GM12878 (cell line): ENCODE measurements around the gene TREML2. TPM values are rescaled to one million over a fixed set of nuclear protein-coding genes. Genes with fewer than 3 reads are reported as not detected.

Experiments used
- ATAC-seq: fragments of 200-7000 bp; cut with Tn5 transposase; 3 replicates; pipeline ENCODE4 v1.9.1; 2020; ENCODE audit warnings: mild to moderate bottlenecking, moderate library complexity
- BruUV-seq: library from RNA; stranded (reverse); fragments of 400-500 nt; replicated peaks from 2 replicates; lab custom pipeline; 2021; lab: Mats Ljungman, UMichigan
- CTCF ChIA-PET: fragments of 300-600 bp; sonication (Branson Sonifier 250); formaldehyde crosslinking; extraction: SDS; loops from one replicate; lab custom pipeline; 2021; ENCODE audit warnings: inconsistent platforms; lab: Yijun Ruan, JAX
- POLR2A ChIA-PET: fragments of 350-600 bp; formaldehyde crosslinking; extraction: SDS; loops from one replicate; lab custom pipeline; 2021; ENCODE audit warnings: inconsistent platforms; lab: Charles Lee
- RAD21 ChIA-PET: fragments of 300-600 bp; sonication (Branson Sonifier 250); formaldehyde crosslinking; loops from one replicate; lab custom pipeline; 2023; ENCODE audit warnings: antibody characterized with exemption; ENCODE audit not compliant: unreplicated experiment; lab: Charles Lee
- SMC1A ChIA-PET: fragments of 300-600 bp; sonication (Branson Sonifier 250); formaldehyde crosslinking; loops from one replicate; lab custom pipeline; 2023; ENCODE audit not compliant: unreplicated experiment, uncharacterized antibody; lab: Charles Lee
- DNase-seq: peaks from one replicate; pipeline ENCODE4 v3.0.0-alpha.2; 2011; ENCODE audit warnings: low read depth, low spot score
- FAIRE-seq: peaks from 3 replicates; lab custom pipeline; 2011; peaks lifted over from hg19 to GRCh38; lab: Jason Lieb, UNC
- H2AFZ ChIP-seq: 2 replicates; pipeline ENCODE4 v1.6.0; 2011; ENCODE audit warnings: low read depth, low read length, control low read depth; ENCODE audit not compliant: control insufficient read depth
- H3K27ac ChIP-seq: 2 replicates; pipeline ENCODE4 v1.5.1; 2011; ENCODE audit warnings: control low read depth; ENCODE audit not compliant: control insufficient read depth, insufficient read depth
- H3K27me3 ChIP-seq, 2 experiments: replicated peaks in 1 of 2; 2 replicates each; pipeline versions ENCODE4 v1.6.0 to v1.6.1; 2011; ENCODE audit warnings: low read length in 1 of 2; ENCODE audit not compliant: control insufficient read depth in 2 of 2, insufficient read depth in 2 of 2
- H3K36me3 ChIP-seq, 2 experiments: 2 replicates each; pipeline ENCODE4 v1.5.1; 2011; ENCODE audit warnings: low read length in 1 of 2; ENCODE audit not compliant: control insufficient read depth in 2 of 2, insufficient read depth in 2 of 2
- H3K4me1 ChIP-seq: 2 replicates; pipeline ENCODE4 v1.6.1; 2011; ENCODE audit warnings: mild to moderate bottlenecking, low read length, moderate library complexity, mixed read lengths; ENCODE audit not compliant: control insufficient read depth, insufficient read depth
- H3K4me2 ChIP-seq: 2 replicates; pipeline ENCODE4 v1.6.0; 2011; ENCODE audit warnings: control low read depth; ENCODE audit not compliant: control insufficient read depth, insufficient read depth
- H3K4me3 ChIP-seq: fragments of 200-600 bp; sonication (generic); 2 replicates; pipeline ENCODE4 v1.5.1; 2016
- H3K79me2 ChIP-seq: 2 replicates; pipeline ENCODE4 v1.6.0; 2011; ENCODE audit warnings: low read length; ENCODE audit not compliant: control insufficient read depth, insufficient read depth
- H3K9ac ChIP-seq: 2 replicates; pipeline ENCODE4 v1.8.0; 2011; ENCODE audit warnings: low read length, control low read depth, mixed read lengths; ENCODE audit not compliant: control insufficient read depth, insufficient read depth
- H3K9me3 ChIP-seq: replicated peaks from 3 replicates; pipeline ENCODE4 v1.5.1; 2011; ENCODE audit warnings: mild to moderate bottlenecking, low read length; ENCODE audit not compliant: control insufficient read depth, insufficient read depth
- H4K20me1 ChIP-seq: 2 replicates; pipeline ENCODE4 v1.6.0; 2011; ENCODE audit not compliant: control insufficient read depth, insufficient read depth
- CEBPB ChIP-seq, 2 experiments: fragments of 150-350 bp in 1 of 2; IDR thresholded peaks; 2 replicates each; pipeline ENCODE4 v1.6.1; 2012 to 2014; ENCODE audit warnings: low read depth in 2 of 2, low read length in 2 of 2, borderline replicate concordance in 1 of 2, inconsistent platforms in 1 of 2
- CHD1 ChIP-seq: IDR thresholded peaks from 2 replicates; pipeline ENCODE4 v1.6.1; 2012; ENCODE audit warnings: low read depth, low read length, improper control_type of control experiment
- DPF2 ChIP-seq: fragments of 450-650 bp; IDR thresholded peaks from 2 replicates; pipeline ENCODE4 v1.6.1; 2017; ENCODE audit warnings: mild to moderate bottlenecking
- HDAC2 ChIP-seq: fragments of 200-600 bp; sonication (generic); IDR thresholded peaks from 2 replicates; pipeline ENCODE4 v1.6.1; 2017
- IRF4 ChIP-seq: IDR thresholded peaks from 2 replicates; pipeline ENCODE4 v1.6.1; 2011; ENCODE audit warnings: low read depth, low read length
- KLF5 ChIP-seq: fragments of 450-650 bp; IDR thresholded peaks from 2 replicates; pipeline ENCODE4 v1.6.1; 2014; ENCODE audit warnings: mild to moderate bottlenecking; ENCODE audit not compliant: partially characterized antibody
- LARP7 ChIP-seq: fragments of 450-650 bp; IDR thresholded peaks from 2 replicates; pipeline ENCODE4 v1.6.1; 2017; ENCODE audit warnings: mild to moderate bottlenecking
- POLR2AphosphoS2 ChIP-seq: IDR thresholded peaks from 2 replicates; pipeline ENCODE4 v1.6.1; 2011; ENCODE audit warnings: low read depth, mild to moderate bottlenecking, low read length, improper control_type of control experiment, moderate library complexity
- RB1 ChIP-seq: fragments of 450-650 bp; formaldehyde crosslinking; IDR thresholded peaks from 2 replicates; pipeline ENCODE4 v1.6.1; 2017; ENCODE audit warnings: mild to moderate bottlenecking, borderline replicate concordance
- RUNX3 ChIP-seq: IDR thresholded peaks from 2 replicates; pipeline ENCODE4 v1.6.1; 2012; ENCODE audit warnings: low read length, inconsistent platforms
- SMARCA5 ChIP-seq: fragments of 450-650 bp; IDR thresholded peaks from 2 replicates; pipeline ENCODE4 v1.6.1; 2017; ENCODE audit warnings: mild to moderate bottlenecking
- YBX1 ChIP-seq: fragments of 450-650 bp; IDR thresholded peaks from 2 replicates; pipeline ENCODE4 v1.6.1; 2016; ENCODE audit warnings: antibody characterized with exemption
- WGBS: methylation state at CpG from one replicate; pipeline ENCODE4 v1.1.6; 2016; ENCODE audit warnings: low lambda C conversion rate; ENCODE audit not compliant: insufficient replicate concordance, insufficient coverage; ENCODE audit errors: missing lambda C conversion rate; 5-methylcytosine and 5-hydroxymethylcytosine counted together
- in situ Hi-C: fragments of 300-500 bp; cut with MboI; formaldehyde crosslinking; loops from 9 replicates; pipeline ENCODE4 v1.14.3; 2018; ENCODE audit warnings: mixed read lengths
- intact Hi-C: fragments of 100-400 bp; cut with micrococcal nuclease; formaldehyde crosslinking; loops from one replicate; pipeline ENCODE4 v1.14.2; 2022; ENCODE audit not compliant: unreplicated experiment
- polyA plus RNA-seq, 11 experiments: library from polyadenylated mRNA; depleted of rRNA in 4 of 11; unstranded in 6 of 11; stranded (reverse) in 5 of 11; fragments of >200 nt; fragmentation: Nextera tagmentation in 4 of 11; fragmentation: Illumina TruSeq in 1 of 11; extraction: Ambion mirVana in 4 of 11; extraction: Trizol in 1 of 11; gene quantifications; 1 replicate in 1 of 11; 2 replicates in 10 of 11; pipeline versions ENCODE4 v1.2.1 to v1.2.3, GENCODE V29; 2011 to 2016; ENCODE audit warnings: inconsistent platforms in 2 of 11, missing spikeins in 2 of 11, low read depth in 1 of 11
- total RNA-seq, 4 experiments: library from RNA; depleted of rRNA in 3 of 4; stranded (reverse); fragments of >200 nt in 3 of 4; fragmentation: Illumina TruSeq in 1 of 4; extraction: Trizol in 1 of 4; gene quantifications; 2 replicates each; pipeline versions ENCODE4 v1.2.1 to v1.2.3, GENCODE V29; 2013 to 2021
- TF ChIP-seq, protein P1 (sequence below): fragments of 450-650 bp; IDR thresholded peaks from 2 replicates; pipeline ENCODE4 v1.6.1; 2017; ENCODE audit warnings: antibody characterized with exemption, mild to moderate bottlenecking, moderate library complexity
- TF ChIP-seq, protein P2 (sequence below): IDR thresholded peaks from 2 replicates; pipeline ENCODE4 v1.6.1; 2011; ENCODE audit warnings: borderline replicate concordance, low read depth, mild to moderate bottlenecking, moderate library complexity, mixed read lengths, low read length; ENCODE audit not compliant: insufficient read depth; ENCODE audit errors: extremely low read length

The TREML2 gene
- total and polyA plus RNA-seq, 10 of the 15 experiments (the other 5 are each of a cell fraction or from before 2014, with no cell fraction given): 0.49 to 9.1 (median 7.3) TPM

DNA sequence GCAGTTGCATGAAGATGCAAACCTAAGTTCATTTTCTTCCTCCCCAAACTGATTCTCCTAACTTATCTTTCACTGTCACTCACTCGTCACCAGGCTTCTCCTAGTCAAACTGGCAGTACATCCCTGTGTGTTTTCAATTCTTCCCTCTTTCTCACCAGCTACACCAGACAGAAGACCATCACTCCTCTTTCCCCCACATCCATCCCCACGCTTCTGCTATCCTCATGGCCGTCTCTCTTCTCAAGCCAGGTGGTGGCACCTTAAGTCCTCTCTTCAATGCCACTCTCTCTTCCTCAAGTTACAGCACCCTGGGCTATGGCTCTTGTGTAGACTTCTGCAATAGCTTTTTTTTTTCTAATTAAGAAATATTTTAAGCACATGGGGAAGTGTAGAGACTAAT, 23.7 kb downstream of the TREML2 start:
- POLR2A ChIA-PET: no interaction called here
- FAIRE-seq: no peak

DNA sequence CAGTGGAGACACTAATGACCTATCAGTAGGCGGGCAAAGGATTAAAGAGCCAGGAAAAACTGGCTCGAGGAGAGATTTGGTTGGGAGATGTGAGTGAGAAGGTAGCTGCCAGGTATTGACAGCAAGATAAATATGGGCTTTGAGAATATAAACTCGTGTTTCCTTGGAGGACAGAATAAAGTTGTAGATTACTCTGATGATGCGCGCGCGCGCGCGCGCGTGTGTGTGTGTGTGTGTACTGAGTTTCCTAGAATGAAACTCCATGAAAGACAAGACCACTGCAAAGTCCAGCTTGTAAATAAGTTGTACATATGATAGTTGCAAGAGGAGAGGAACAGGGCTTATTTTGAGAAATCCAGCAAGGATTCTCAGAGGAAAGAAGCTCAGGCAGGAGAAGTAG, 24.8 kb downstream of the TREML2 start:
- Histone ChIP-seq H2AFZ (no peak overlapping the region), H3K4me2 (no peak overlapping the region), H3K9me3 (no peaks in the 10 kb centered on the region), H3K4me1 (no peaks in the 10 kb centered on the region), H3K27me3 (no peaks in the 10 kb centered on the region), H3K79me2 (no peaks in the 10 kb centered on the region), H4K20me1 (no peaks in the 10 kb centered on the region), H3K36me3 (no peaks in the 10 kb centered on the region), H3K4me3 (no peak overlapping the region), H3K9ac (no peak overlapping the region), H3K27ac (no peak overlapping the region)
- FAIRE-seq: no peak
- WGBS: 76% methylated on average over 12 of the region's 12 CpGs
- BruUV-seq: no TSS peak
- TF ChIP-seq, protein P1, sequence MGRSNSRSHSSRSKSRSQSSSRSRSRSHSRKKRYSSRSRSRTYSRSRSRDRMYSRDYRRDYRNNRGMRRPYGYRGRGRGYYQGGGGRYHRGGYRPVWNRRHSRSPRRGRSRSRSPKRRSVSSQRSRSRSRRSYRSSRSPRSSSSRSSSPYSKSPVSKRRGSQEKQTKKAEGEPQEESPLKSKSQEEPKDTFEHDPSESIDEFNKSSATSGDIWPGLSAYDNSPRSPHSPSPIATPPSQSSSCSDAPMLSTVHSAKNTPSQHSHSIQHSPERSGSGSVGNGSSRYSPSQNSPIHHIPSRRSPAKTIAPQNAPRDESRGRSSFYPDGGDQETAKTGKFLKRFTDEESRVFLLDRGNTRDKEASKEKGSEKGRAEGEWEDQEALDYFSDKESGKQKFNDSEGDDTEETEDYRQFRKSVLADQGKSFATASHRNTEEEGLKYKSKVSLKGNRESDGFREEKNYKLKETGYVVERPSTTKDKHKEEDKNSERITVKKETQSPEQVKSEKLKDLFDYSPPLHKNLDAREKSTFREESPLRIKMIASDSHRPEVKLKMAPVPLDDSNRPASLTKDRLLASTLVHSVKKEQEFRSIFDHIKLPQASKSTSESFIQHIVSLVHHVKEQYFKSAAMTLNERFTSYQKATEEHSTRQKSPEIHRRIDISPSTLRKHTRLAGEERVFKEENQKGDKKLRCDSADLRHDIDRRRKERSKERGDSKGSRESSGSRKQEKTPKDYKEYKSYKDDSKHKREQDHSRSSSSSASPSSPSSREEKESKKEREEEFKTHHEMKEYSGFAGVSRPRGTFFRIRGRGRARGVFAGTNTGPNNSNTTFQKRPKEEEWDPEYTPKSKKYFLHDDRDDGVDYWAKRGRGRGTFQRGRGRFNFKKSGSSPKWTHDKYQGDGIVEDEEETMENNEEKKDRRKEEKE: no peak
- TF ChIP-seq POLR2AphosphoS2 (no peak), RB1 (no peak), KLF5 (no peak), RUNX3 (no peak), CEBPB (IDR thresholded peaks at IDR 0.05; ENCODE audit: borderline replicate concordance in 1 of 2, low read depth in 2 of 2, low read length in 2 of 2) (no peak), LARP7 (no peak), SMARCA5 (no peak), YBX1 (no peak), DPF2 (no peak)
- TF ChIP-seq, protein P2, sequence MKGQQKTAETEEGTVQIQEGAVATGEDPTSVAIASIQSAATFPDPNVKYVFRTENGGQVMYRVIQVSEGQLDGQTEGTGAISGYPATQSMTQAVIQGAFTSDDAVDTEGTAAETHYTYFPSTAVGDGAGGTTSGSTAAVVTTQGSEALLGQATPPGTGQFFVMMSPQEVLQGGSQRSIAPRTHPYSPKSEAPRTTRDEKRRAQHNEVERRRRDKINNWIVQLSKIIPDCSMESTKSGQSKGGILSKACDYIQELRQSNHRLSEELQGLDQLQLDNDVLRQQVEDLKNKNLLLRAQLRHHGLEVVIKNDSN: no peak
- ChIA-PET CTCF (interaction anchor here (0.7 to 1.5 kb wide), 5 partner anchors 21 to 137 kb away, joined by 3 to 5 read pairs (median 4); partner anchors contain the start of gene UNC5CL), RAD21 (no interaction called here), SMC1A (interaction anchor here (1.2 to 1.8 kb wide), 2 partner anchors 9 to 74 kb away, joined by 4 to 5 read pairs; no protein-coding TSS in a partner anchor), POLR2A (no interaction called here)
- intact Hi-C loops (no loop called here), in situ Hi-C loops (no loop called here)
- no peak for DNase-seq
- no peak for ATAC-seq

More for the DNA sequence above, 23.7 kb downstream of the TREML2 start:
- no peak for DNase-seq
- RAD21 ChIA-PET: interaction anchor here (2.0 kb wide), 1 partner anchor 23 kb away, joined by 5 read pairs; no protein-coding TSS in a partner anchor
- Histone ChIP-seq H2AFZ (no peak overlapping the region), H3K27ac (no peak overlapping the region), H3K4me1 (no peaks in the 10 kb centered on the region), H4K20me1 (no peaks in the 10 kb centered on the region), H3K79me2 (no peaks in the 10 kb centered on the region), H3K9me3 (no peaks in the 10 kb centered on the region), H3K27me3 (no peaks in the 10 kb centered on the region), H3K36me3 (no peaks in the 10 kb centered on the region), H3K4me2 (no peak overlapping the region), H3K4me3 (no peak overlapping the region), H3K9ac (no peak overlapping the region)
- no peak for TF ChIP-seq IRF4
- TF ChIP-seq HDAC2: no peak
- no peak for TF ChIP-seq CHD1
- CTCF ChIA-PET: interaction anchor here (0.5 to 1.5 kb wide), 6 partner anchors 9 to 101 kb away, joined by 4 to 5 read pairs (median 4); no protein-coding TSS in a partner anchor
- WGBS: 26% methylated on average over 3 of the region's 3 CpGs
- ATAC-seq: no peak
- SMC1A ChIA-PET: interaction anchor here (1.3 to 1.8 kb wide), 4 partner anchors 10 to 191 kb away, joined by 3 to 5 read pairs (median 4); no protein-coding TSS in a partner anchor
- in situ Hi-C loops (no loop called here), intact Hi-C loops (no loop called here)
- BruUV-seq: no TSS peak
